Measurements from ENCODE around the gene ZBTB43.

- TF ChIP-seq, protein P1, sequence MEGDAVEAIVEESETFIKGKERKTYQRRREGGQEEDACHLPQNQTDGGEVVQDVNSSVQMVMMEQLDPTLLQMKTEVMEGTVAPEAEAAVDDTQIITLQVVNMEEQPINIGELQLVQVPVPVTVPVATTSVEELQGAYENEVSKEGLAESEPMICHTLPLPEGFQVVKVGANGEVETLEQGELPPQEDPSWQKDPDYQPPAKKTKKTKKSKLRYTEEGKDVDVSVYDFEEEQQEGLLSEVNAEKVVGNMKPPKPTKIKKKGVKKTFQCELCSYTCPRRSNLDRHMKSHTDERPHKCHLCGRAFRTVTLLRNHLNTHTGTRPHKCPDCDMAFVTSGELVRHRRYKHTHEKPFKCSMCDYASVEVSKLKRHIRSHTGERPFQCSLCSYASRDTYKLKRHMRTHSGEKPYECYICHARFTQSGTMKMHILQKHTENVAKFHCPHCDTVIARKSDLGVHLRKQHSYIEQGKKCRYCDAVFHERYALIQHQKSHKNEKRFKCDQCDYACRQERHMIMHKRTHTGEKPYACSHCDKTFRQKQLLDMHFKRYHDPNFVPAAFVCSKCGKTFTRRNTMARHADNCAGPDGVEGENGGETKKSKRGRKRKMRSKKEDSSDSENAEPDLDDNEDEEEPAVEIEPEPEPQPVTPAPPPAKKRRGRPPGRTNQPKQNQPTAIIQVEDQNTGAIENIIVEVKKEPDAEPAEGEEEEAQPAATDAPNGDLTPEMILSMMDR (IDR thresholded peaks at IDR 0.05; ENCODE audit: borderline replicate concordance, extremely low read depth, low read length, poor library complexity, severe bottlenecking) = no peak
- no peak for TF ChIP-seq EZH2 (IDR thresholded peaks at IDR 0.05; ENCODE audit: borderline replicate concordance, low read depth, low read length, severe bottlenecking)
Observed at GRCh38 chr9:126844085-126844484, 39.2 kb downstream of the ZBTB43 start.
